Upper lobe of left lung (tissue), 4 donors: ENCODE results near the gene IQCH.

Experiments
- CTCF ChIP-seq, 6 experiments: fragments of 450-650 bp in 4 of 6; fragments of 200-600 bp in 2 of 6; sonication (generic) in 2 of 6; IDR thresholded peaks; one replicate each; pipeline ENCODE4 v1.5.1; 2016 to 2019; ENCODE audit warnings: antibody characterized with exemption in 6 of 6
- POLR2AphosphoS5 ChIP-seq, 2 donors: sonication (generic); formaldehyde crosslinking; IDR thresholded peaks; one replicate each; pipeline ENCODE4 v1.5.1; 2017; ENCODE audit warnings: antibody characterized with exemption in 2 of 2

GRCh38 chr15:67359431-67360079, 105.0 kb downstream of the IQCH start:
- TF ChIP-seq CTCF (IDR thresholded peaks at IDR 0.05): no peak
- TF ChIP-seq POLR2AphosphoS5 (IDR thresholded peaks at IDR 0.05): no peak
